Upper lobe of left lung (tissue), 6 donors: ENCODE results near the gene ADCY3. TPM values are rescaled to one million over a fixed set of nuclear protein-coding genes. Genes with fewer than 3 reads are reported as not detected.

Experiments
- ATAC-seq, 2 donors: fragments of 200-7000 bp; cut with Tn5 transposase; one replicate each; pipeline ENCODE4 v1.9.1; 2022; ENCODE audit warnings: mild to moderate bottlenecking in 2 of 2, moderate library complexity in 2 of 2; ENCODE audit not compliant: low FRiP score in 2 of 2
- DNase-seq, 2 donors: peaks; one replicate each; pipeline ENCODE4 v3.0.0-alpha.2; 2019 to 2020
- H3K27ac ChIP-seq, 4 donors: fragments of 200-600 bp; sonication (generic); one replicate each; pipeline ENCODE4 v1.5.1; 2016 to 2019
- H3K27me3 ChIP-seq, 4 donors: fragments of 200-600 bp; sonication (generic); one replicate each; pipeline ENCODE4 v1.5.1; 2017 to 2019
- H3K36me3 ChIP-seq, 4 donors: fragments of 200-600 bp; sonication (generic); one replicate each; pipeline ENCODE4 v1.5.1; 2016 to 2019
- H3K4me1 ChIP-seq, 4 donors: fragments of 200-600 bp; sonication (generic); one replicate each; pipeline ENCODE4 v1.5.1; 2018 to 2019
- H3K4me3 ChIP-seq, 4 donors: fragments of 200-600 bp; sonication (generic); one replicate each; pipeline ENCODE4 v1.5.1; 2017 to 2019; ENCODE audit warnings: mild to moderate bottlenecking in 2 of 4, moderate library complexity in 1 of 4
- H3K9me3 ChIP-seq, 4 donors: fragments of 200-600 bp; sonication (generic); one replicate each; pipeline ENCODE4 v1.5.1; 2018 to 2019
- CTCF ChIP-seq, 6 experiments: fragments of 450-650 bp in 4 of 6; fragments of 200-600 bp in 2 of 6; sonication (generic) in 2 of 6; IDR thresholded peaks; one replicate each; pipeline ENCODE4 v1.5.1; 2016 to 2019; ENCODE audit warnings: antibody characterized with exemption in 6 of 6
- EP300 ChIP-seq, 4 donors: sonication (generic); formaldehyde crosslinking; IDR thresholded peaks; one replicate each; pipeline ENCODE4 v1.5.1; 2017; ENCODE audit warnings: antibody characterized with exemption in 4 of 4, control low read depth in 2 of 4
- POLR2A ChIP-seq, 4 donors: fragments of 450-650 bp; IDR thresholded peaks; one replicate each; pipeline ENCODE4 v1.5.1; 2016 to 2017; ENCODE audit warnings: antibody characterized with exemption in 4 of 4, mild to moderate bottlenecking in 2 of 4
- POLR2AphosphoS5 ChIP-seq, 2 donors: sonication (generic); formaldehyde crosslinking; IDR thresholded peaks; one replicate each; pipeline ENCODE4 v1.5.1; 2017; ENCODE audit warnings: antibody characterized with exemption in 2 of 2
- WGBS, 2 donors: methylation state at CpG; one replicate each; pipeline ENCODE4 v1.1.5; 2017 to 2018; 5-methylcytosine and 5-hydroxymethylcytosine counted together
- total RNA-seq, 6 donors: library from RNA; depleted of rRNA in 4 of 6; stranded (reverse); fragments of >200 nt in 4 of 6; gene quantifications; one replicate each; pipeline versions ENCODE4 v1.1.0 to v1.2.1, GENCODE V29; 2016 to 2021
- donor health status: DM: no; HTN: no; CAD: no; lungs with moderate emphysema.
- donor health status: DM: no; HTN: yes; CAD: no; lungs with severe emphysema.

The ADCY3 gene
- total RNA-seq, 6 donors from 2014 or later = 17.5 to 83.5 (median 36.5) TPM

GRCh38 chr2:24842081-24843050 lies 77.7 kb downstream of the ADCY3 start:
- Histone ChIP-seq H3K4me1 (no peaks in the 10 kb centered on the region), H3K9me3 (no peaks in the 10 kb centered on the region), H3K4me3 (no peak overlapping the region), H3K27ac (no peak overlapping the region), H3K36me3 (peaks cover 0 to 8% (median 0%) of the 10 kb centered on the region in 4 donors), H3K27me3 (no peaks in the 10 kb centered on the region)
- peak in 1 of 2 donors; percentile 81 for DNase-seq
- 95 to 97% methylated on average over 28 to 39 of the region's 39 CpGs for WGBS, 2 donors
- TF ChIP-seq EP300 (IDR thresholded peaks at IDR 0.05) (no peak), POLR2A (IDR thresholded peaks at IDR 0.05) (no peak), POLR2AphosphoS5 (IDR thresholded peaks at IDR 0.05) (no peak)
- no peak for ATAC-seq

GRCh38 chr2:24840962-24841945 lies 78.8 kb downstream of the ADCY3 start:
- WGBS, 2 donors = 81 to 89% methylated on average over 15 to 26 of the region's 26 CpGs
- no peak overlapping the region for H3K4me3 ChIP-seq
- H3K36me3 ChIP-seq = peaks cover 0 to 14% (median 0%) of the 10 kb centered on the region in 4 donors
- DNase-seq (no peak), ATAC-seq (no peak)
- no peaks in the 10 kb centered on the region for H3K9me3 ChIP-seq
- H3K4me1 ChIP-seq = no peaks in the 10 kb centered on the region
- H3K27me3 ChIP-seq = no peaks in the 10 kb centered on the region
- TF ChIP-seq POLR2A (IDR thresholded peaks at IDR 0.05) (no peak), EP300 (IDR thresholded peaks at IDR 0.05) (no peak), CTCF (IDR thresholded peaks at IDR 0.05) (no peak), POLR2AphosphoS5 (IDR thresholded peaks at IDR 0.05) (no peak)
- no peak overlapping the region for H3K27ac ChIP-seq

GRCh38 chr2:24840164-24840869 lies 79.7 kb downstream of the ADCY3 start:
- Histone ChIP-seq H3K4me3 (no peak overlapping the region), H3K4me1 (no peaks in the 10 kb centered on the region), H3K36me3 (peaks cover 0 to 15% (median under 1%) of the 10 kb centered on the region in 4 donors), H3K27me3 (no peaks in the 10 kb centered on the region), H3K9me3 (no peaks in the 10 kb centered on the region), H3K27ac (no peak overlapping the region)
- DNase-seq (no peak), ATAC-seq (no peak)
- no peak for TF ChIP-seq EP300 (IDR thresholded peaks at IDR 0.05)
- TF ChIP-seq POLR2A (IDR thresholded peaks at IDR 0.05) = no peak
- no peak for TF ChIP-seq CTCF (IDR thresholded peaks at IDR 0.05)
- no peak for TF ChIP-seq POLR2AphosphoS5 (IDR thresholded peaks at IDR 0.05)
- 77 to 80% methylated on average over 16 to 17 of the region's 17 CpGs for WGBS, 2 donors

GRCh38 chr2:24839729-24840128 lies 80.3 kb downstream of the ADCY3 start:
- no peaks in the 10 kb centered on the region for H3K9me3 ChIP-seq
- 94 to 100% methylated on average over 2 to 15 of the region's 15 CpGs for WGBS, 2 donors
- peaks cover 0 to 15% (median 2%) of the 10 kb centered on the region in 4 donors for H3K36me3 ChIP-seq
- no peak for ATAC-seq
- H3K27me3 ChIP-seq = no peaks in the 10 kb centered on the region
- H3K4me3 ChIP-seq = no peak overlapping the region
- no peak overlapping the region for H3K27ac ChIP-seq
- no peak for DNase-seq
- TF ChIP-seq POLR2AphosphoS5 (IDR thresholded peaks at IDR 0.05) = no peak
- TF ChIP-seq EP300 (IDR thresholded peaks at IDR 0.05) = no peak
- TF ChIP-seq POLR2A (IDR thresholded peaks at IDR 0.05) = no peak
- no peak for TF ChIP-seq CTCF (IDR thresholded peaks at IDR 0.05)
- no peaks in the 10 kb centered on the region for H3K4me1 ChIP-seq
